Caco-2 (cell line): Measurements from ENCODE around the gene MGP. TPM values are rescaled to one million over a fixed set of nuclear protein-coding genes. Genes with fewer than 3 reads are reported as not detected.

Source experiments
- BruUV-seq: library from RNA; stranded (reverse); fragments of 400-500 nt; replicated peaks from 2 replicates; lab custom pipeline; 2021; lab: Mats Ljungman, UMichigan
- CTCF ChIA-PET: fragments of 300-600 bp; sonication (Branson Sonifier 250); formaldehyde crosslinking; loops from one replicate; lab custom pipeline; 2022; ENCODE audit warnings: antibody characterized with exemption; lab: Charles Lee
- POLR2A ChIA-PET: fragments of 300-600 bp; sonication (Branson Sonifier 250); formaldehyde crosslinking; loops from one replicate; lab custom pipeline; 2022; ENCODE audit warnings: antibody characterized with exemption; lab: Charles Lee
- DNase-seq, 2 experiments: peaks; one replicate each; pipeline versions ENCODE4 v3.0.0 to v3.0.0-alpha.2; 2020 to 2022
- H3K27me3 ChIP-seq: replicated peaks from 2 replicates; pipeline ENCODE4 v1.6.0; 2011; ENCODE audit warnings: low read length; ENCODE audit not compliant: control insufficient read depth, insufficient read depth
- H3K36me3 ChIP-seq: 2 replicates; pipeline ENCODE4 v1.5.1; 2011; ENCODE audit warnings: low read length; ENCODE audit not compliant: control insufficient read depth, insufficient read depth
- H3K4me1 ChIP-seq: fragments of 250-450 bp; sonication (Bioruptor Pico); 2 replicates; pipeline ENCODE4 v1.5.1; 2020; ENCODE audit warnings: mild to moderate bottlenecking
- H3K4me3 ChIP-seq: 2 replicates; pipeline ENCODE4 v1.5.1; 2011; ENCODE audit warnings: low read depth, mild to moderate bottlenecking, control low read depth, low read length
- H3K9me3 ChIP-seq: fragments of 250-450 bp; sonication (Bioruptor Pico); 2 replicates; pipeline ENCODE4 v1.5.1; 2020; ENCODE audit warnings: mild to moderate bottlenecking, moderate library complexity
- H3K27ac Mint-ChIP-seq: one replicate; pipeline ENCODE4 v1.8.0; 2022; ENCODE audit warnings: mixed read lengths; ENCODE audit not compliant: unreplicated experiment
- H3K27me3 Mint-ChIP-seq: one replicate; pipeline ENCODE4 v1.8.0; 2022; ENCODE audit warnings: mixed read lengths; ENCODE audit not compliant: insufficient read depth, unreplicated experiment
- H3K36me3 Mint-ChIP-seq: one replicate; pipeline ENCODE4 v1.8.0; 2022; ENCODE audit warnings: mild to moderate bottlenecking, mixed read lengths; ENCODE audit not compliant: insufficient read depth, unreplicated experiment
- H3K4me1 Mint-ChIP-seq: one replicate; pipeline ENCODE4 v1.8.0; 2022; ENCODE audit warnings: low read depth, mixed read lengths; ENCODE audit not compliant: unreplicated experiment
- H3K4me3 Mint-ChIP-seq: one replicate; pipeline ENCODE4 v1.8.0; 2022; ENCODE audit warnings: mild to moderate bottlenecking, moderate library complexity, mixed read lengths; ENCODE audit not compliant: unreplicated experiment
- H3K9me3 Mint-ChIP-seq: one replicate; pipeline ENCODE4 v1.8.0; 2022; ENCODE audit warnings: mixed read lengths; ENCODE audit not compliant: unreplicated experiment
- CTCF ChIP-seq, 2 experiments: fragments of 200-600 bp in 1 of 2; IDR thresholded peaks; 1 replicate in 1 of 2; 2 replicates in 1 of 2; pipeline versions ENCODE4 v1.5.1 to v1.8.0; 2011 to 2022; ENCODE audit warnings: antibody characterized with exemption in 1 of 2, control low read depth in 1 of 2, inconsistent platforms in 1 of 2, low read depth in 1 of 2, low read length in 1 of 2, mild to moderate bottlenecking in 1 of 2, moderate library complexity in 1 of 2; ENCODE audit not compliant: insufficient read depth in 1 of 2, severe bottlenecking in 1 of 2, unreplicated experiment in 1 of 2
- intact Hi-C: fragments of 100-400 bp; cut with micrococcal nuclease; formaldehyde crosslinking; loops from one replicate; pipeline ENCODE4 v1.10.0; 2022; ENCODE audit not compliant: unreplicated experiment
- total RNA-seq: library from RNA; stranded (reverse); gene quantifications from 2 replicates; pipeline ENCODE4 v1.2.3, GENCODE V29; 2022

The MGP gene
- total RNA-seq, 1 experiment from 2014 or later, result not detected

GRCh38 chr12:14906114-14906513 lies 20.5 kb upstream of the MGP start:
- H3K9me3 ChIP-seq, result no peaks in the 10 kb centered on the region
- Mint-ChIP-seq H3K4me1 (no peaks in the 10 kb centered on the region), H3K36me3 (no peaks in the 10 kb centered on the region), H3K9me3 (no peaks in the 10 kb centered on the region), H3K27ac (no peak overlapping the region), H3K27me3 (no peaks in the 10 kb centered on the region), H3K4me3 (no peak overlapping the region)
- ChIA-PET POLR2A (no interaction called here), CTCF (no interaction called here)
- H3K27me3 ChIP-seq, result no peaks in the 10 kb centered on the region
- BruUV-seq, result no TSS peak
- intact Hi-C loops, result no loop called here
- no peak for DNase-seq
- H3K4me3 ChIP-seq, result no peak overlapping the region
- no peak for TF ChIP-seq CTCF (IDR thresholded peaks at IDR 0.05; ENCODE audit: insufficient read depth in 1 of 2, low read depth in 1 of 2, low read length in 1 of 2, severe bottlenecking in 1 of 2, unreplicated experiment in 1 of 2)
- H3K4me1 ChIP-seq, result peaks cover 3% of the 10 kb centered on the region; the same call in 1 of the 2 replicates
- no peaks in the 10 kb centered on the region for H3K36me3 ChIP-seq

- ChIA-PET POLR2A (no interaction called here), CTCF (no interaction called here)
- Mint-ChIP-seq H3K27me3 (no peaks in the 10 kb centered on the region), H3K9me3 (no peaks in the 10 kb centered on the region), H3K27ac (no peak overlapping the region), H3K4me1 (peaks cover 2% of the 10 kb centered on the region), H3K36me3 (no peaks in the 10 kb centered on the region), H3K4me3 (no peak overlapping the region)
- Histone ChIP-seq H3K27me3 (no peaks in the 10 kb centered on the region), H3K4me3 (no peak overlapping the region), H3K9me3 (no peaks in the 10 kb centered on the region), H3K4me1 (peaks cover 3% of the 10 kb centered on the region; the same call in 1 of the 2 replicates), H3K36me3 (no peaks in the 10 kb centered on the region)
- DNase-seq, result no peak
- no peak for TF ChIP-seq CTCF (IDR thresholded peaks at IDR 0.05; ENCODE audit: insufficient read depth in 1 of 2, low read depth in 1 of 2, low read length in 1 of 2, severe bottlenecking in 1 of 2, unreplicated experiment in 1 of 2)
- BruUV-seq, result no TSS peak
- intact Hi-C loops, result no loop called here
These were observed 19.8 kb upstream of the MGP start for GRCh38 chr12:14905269-14906004.

- intact Hi-C loops, result no loop called here
- Mint-ChIP-seq H3K27me3 (no peaks in the 10 kb centered on the region), H3K4me1 (peaks cover 8% of the 10 kb centered on the region), H3K4me3 (no peak overlapping the region), H3K9me3 (no peaks in the 10 kb centered on the region), H3K36me3 (no peaks in the 10 kb centered on the region), H3K27ac (no peak overlapping the region)
- Histone ChIP-seq H3K4me3 (no peak overlapping the region), H3K9me3 (no peaks in the 10 kb centered on the region), H3K36me3 (no peaks in the 10 kb centered on the region), H3K27me3 (no peaks in the 10 kb centered on the region), H3K4me1 (peaks cover 3% of the 10 kb centered on the region; the same call in 1 of the 2 replicates)
- TF ChIP-seq CTCF (IDR thresholded peaks at IDR 0.05; ENCODE audit: insufficient read depth in 1 of 2, low read depth in 1 of 2, low read length in 1 of 2, severe bottlenecking in 1 of 2, unreplicated experiment in 1 of 2), result no peak
- CTCF ChIA-PET, result no interaction called here
- BruUV-seq, result no TSS peak
- no peak for DNase-seq
- POLR2A ChIA-PET, result no interaction called here
These were observed 19.2 kb upstream of the MGP start for GRCh38 chr12:14904854-14905253.
